Nephron (organoid): ENCODE results near the gene THSD4.

Experiments used
- H3K27ac Mint-ChIP-seq, 3 experiments: 2 replicates each; pipeline ENCODE4 v1.8.0; 2020; ENCODE audit warnings: mixed read lengths in 3 of 3, mild to moderate bottlenecking in 2 of 3, moderate library complexity in 1 of 3
- H3K27me3 Mint-ChIP-seq: 2 replicates; pipeline ENCODE4 v1.8.0; 2021; ENCODE audit warnings: low read depth, mild to moderate bottlenecking, moderate library complexity, mixed read lengths
- H3K36me3 Mint-ChIP-seq: 2 replicates; pipeline ENCODE4 v1.8.0; 2020; ENCODE audit warnings: low read depth, mixed read lengths
- H3K4me1 Mint-ChIP-seq: 2 replicates; pipeline ENCODE4 v1.8.0; 2020; ENCODE audit warnings: mixed read lengths
- H3K4me3 Mint-ChIP-seq, 3 experiments: 2 replicates each; pipeline ENCODE4 v1.8.0; 2020; ENCODE audit warnings: mild to moderate bottlenecking in 3 of 3, mixed read lengths in 3 of 3, moderate library complexity in 2 of 3
- H3K9me3 Mint-ChIP-seq: 2 replicates; pipeline ENCODE4 v1.8.0; 2020; ENCODE audit warnings: mixed read lengths
- CTCF ChIP-seq, 3 experiments: fragments of 200-600 bp; sonication (generic); IDR thresholded peaks; one replicate each; pipeline ENCODE4 v1.5.0; 2021; ENCODE audit warnings: antibody characterized with exemption in 3 of 3; ENCODE audit not compliant: unreplicated experiment in 3 of 3

THSD4 gene

DNA sequence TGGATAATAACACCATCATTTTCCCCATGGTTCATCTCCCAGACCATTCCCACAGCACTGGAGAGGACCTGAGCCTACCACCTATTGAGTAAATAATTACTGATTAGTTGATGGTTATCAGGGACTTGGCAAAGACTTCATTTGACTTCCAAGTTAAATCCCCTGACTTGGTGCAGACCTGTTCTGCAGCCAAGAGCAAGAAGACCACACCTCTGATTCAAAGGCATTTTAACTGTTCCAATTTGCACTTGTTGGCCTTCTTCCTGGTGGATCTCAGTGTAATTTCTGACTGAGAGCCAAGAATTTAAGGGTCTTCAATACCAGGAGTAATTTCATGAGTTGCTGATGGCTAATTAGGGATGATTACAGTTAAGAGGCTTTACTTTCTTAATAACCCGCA lies 24.0 kb downstream of the THSD4 start:
- H3K4me1 Mint-ChIP-seq = peaks cover 34% of the 10 kb centered on the region
- no peaks in the 10 kb centered on the region for H3K36me3 Mint-ChIP-seq
- no peak overlapping the region for H3K27ac Mint-ChIP-seq
- TF ChIP-seq CTCF (IDR thresholded peaks at IDR 0.05; ENCODE audit: unreplicated experiment in 3 of 3) = no peak
- H3K9me3 Mint-ChIP-seq = no peaks in the 10 kb centered on the region
- no peak overlapping the region for H3K4me3 Mint-ChIP-seq
- H3K27me3 Mint-ChIP-seq = peaks cover 15% of the 10 kb centered on the region

DNA sequence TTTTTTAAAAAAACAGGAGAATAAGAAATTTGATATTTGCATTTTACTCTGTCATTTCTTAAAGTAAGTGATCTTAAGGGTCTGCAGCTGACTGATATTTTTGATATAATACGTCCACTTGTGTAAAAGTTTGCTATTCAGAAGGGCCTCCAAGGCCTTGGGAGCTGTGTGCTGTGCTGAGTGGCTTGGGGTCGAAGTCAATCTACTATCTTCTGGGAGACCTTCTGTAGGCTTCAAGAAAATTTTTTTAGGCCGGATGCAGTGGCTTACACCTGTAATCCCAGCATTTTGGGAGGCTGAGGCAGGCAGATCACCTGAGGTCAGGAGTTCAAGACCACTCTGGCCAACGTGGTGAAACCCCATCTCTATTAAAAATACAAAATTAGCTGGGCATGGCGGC lies 26.3 kb downstream of the THSD4 start:
- no peaks in the 10 kb centered on the region for H3K9me3 Mint-ChIP-seq
- no peak for TF ChIP-seq CTCF (IDR thresholded peaks at IDR 0.05; ENCODE audit: unreplicated experiment in 3 of 3)
- H3K4me3 Mint-ChIP-seq = no peak overlapping the region
- no peak overlapping the region for H3K27ac Mint-ChIP-seq
- peaks cover 51% of the 10 kb centered on the region for H3K4me1 Mint-ChIP-seq
- peaks cover 13% of the 10 kb centered on the region for H3K27me3 Mint-ChIP-seq
- no peaks in the 10 kb centered on the region for H3K36me3 Mint-ChIP-seq

DNA sequence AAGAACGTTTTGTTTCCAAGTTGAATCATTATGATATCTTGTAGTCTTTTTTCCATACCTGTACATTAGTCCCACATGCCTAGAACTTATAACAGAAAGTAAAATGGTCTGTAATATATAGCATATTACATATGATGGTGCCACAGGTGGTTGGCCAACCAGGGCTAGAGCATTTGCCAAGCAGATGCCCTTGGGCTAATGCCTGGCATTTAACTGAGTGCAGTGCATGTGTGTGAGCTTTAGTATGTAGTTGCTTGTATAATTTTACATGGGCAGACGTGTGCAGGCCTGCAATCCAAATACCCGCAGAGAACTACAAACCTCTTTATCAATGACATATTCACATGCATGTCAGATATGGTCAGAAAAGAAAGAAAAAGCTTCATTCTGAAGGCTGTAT lies 27.5 kb downstream of the THSD4 start:
- H3K27ac Mint-ChIP-seq = no peak overlapping the region
- H3K27me3 Mint-ChIP-seq = peaks cover 9% of the 10 kb centered on the region
- TF ChIP-seq CTCF (IDR thresholded peaks at IDR 0.05; ENCODE audit: unreplicated experiment in 3 of 3) = no peak
- peaks cover 50% of the 10 kb centered on the region for H3K4me1 Mint-ChIP-seq
- H3K9me3 Mint-ChIP-seq = no peaks in the 10 kb centered on the region
- no peaks in the 10 kb centered on the region for H3K36me3 Mint-ChIP-seq
- H3K4me3 Mint-ChIP-seq = no peak overlapping the region

DNA sequence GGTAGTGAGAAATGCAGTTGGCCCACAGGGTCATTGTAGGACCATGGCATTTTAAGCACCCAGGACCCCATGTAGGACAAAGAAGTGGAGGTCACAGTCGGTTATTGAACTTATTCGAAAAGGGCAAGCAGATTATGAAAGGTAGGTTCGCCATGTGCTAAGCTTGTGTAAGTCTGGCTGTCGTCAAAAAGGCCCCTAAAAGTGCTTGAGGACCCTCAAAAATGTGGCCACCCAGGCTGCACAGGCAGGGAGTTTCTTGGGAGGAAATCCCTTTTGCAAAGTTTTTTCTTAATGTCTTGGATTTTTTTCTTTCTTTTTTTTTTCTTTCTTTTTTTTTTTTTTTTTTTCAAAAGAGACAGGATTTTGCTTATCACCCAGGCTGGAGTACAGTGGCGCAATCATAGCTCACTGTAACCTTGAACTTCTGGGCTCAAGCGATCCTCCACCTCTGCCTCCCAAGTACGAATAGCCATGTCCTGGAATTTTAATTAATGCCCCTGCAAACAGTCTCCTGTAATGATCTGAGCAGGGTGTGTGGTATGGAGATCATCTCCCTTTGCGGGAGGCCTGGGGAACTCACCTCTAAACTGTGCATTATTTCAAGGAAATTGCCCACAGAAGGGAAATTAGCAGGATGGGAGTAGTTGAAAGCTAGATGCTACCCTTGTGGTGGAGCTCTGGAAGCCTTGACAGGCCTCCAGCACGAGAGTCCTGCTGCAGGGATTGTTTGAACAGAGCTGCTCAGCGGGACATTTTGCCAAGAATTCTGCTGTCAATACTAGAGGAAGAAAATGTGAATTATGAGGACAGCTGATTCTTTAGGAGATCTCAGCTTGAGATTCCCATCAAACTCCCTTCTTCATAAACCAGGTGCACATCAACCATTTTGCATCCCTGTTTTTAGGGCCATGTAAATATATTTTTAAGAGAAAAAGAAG lies 28.4 kb downstream of the THSD4 start:
- Mint-ChIP-seq H3K4me1 (peaks cover 50% of the 10 kb centered on the region), H3K27ac (peak overlapping the region in 2 of 3 experiments; percentile 1 to 55), H3K4me3 (no peak overlapping the region), H3K9me3 (no peaks in the 10 kb centered on the region), H3K27me3 (peaks cover 9% of the 10 kb centered on the region), H3K36me3 (no peaks in the 10 kb centered on the region)
- TF ChIP-seq CTCF (IDR thresholded peaks at IDR 0.05; ENCODE audit: unreplicated experiment in 3 of 3) = no peak

- H3K9me3 Mint-ChIP-seq = no peaks in the 10 kb centered on the region
- H3K27me3 Mint-ChIP-seq = peaks cover 5% of the 10 kb centered on the region
These were observed 30.4 kb downstream of the THSD4 start for GRCh38 chr15:71145648-71146047.

More at GRCh38 chr15:71145648-71146047, 30.4 kb downstream of the THSD4 start:
- Mint-ChIP-seq H3K36me3 (no peaks in the 10 kb centered on the region), H3K4me3 (no peak overlapping the region), H3K27ac (no peak overlapping the region), H3K4me1 (peaks cover 57% of the 10 kb centered on the region)
- TF ChIP-seq CTCF (IDR thresholded peaks at IDR 0.05; ENCODE audit: unreplicated experiment in 3 of 3) = no peak
